ENCODE results near the gene LRRC37A.
"Not testable (repeated sequence)": the region's sequence is repeated elsewhere in the genome, so short reads cannot be mapped to it uniquely, and the experiment has no call there.

LRRC37A gene

GRCh38 chr17:46266656-46267544 lies 28.0 kb upstream of the LRRC37A start:
- no peak overlapping the region for H3K27ac ChIP-seq (ENCODE audit: low read length)
- no CpG with 5 or more reads among the region's 116 CpGs for WGBS (ENCODE audit: insufficient coverage, insufficient read length)
- DNase-seq (ENCODE audit: low read depth, low spot score), result no peak

GRCh38 chr17:46270032-46270431 lies 24.9 kb upstream of the LRRC37A start:
- Histone ChIP-seq H3K27me3 (ENCODE audit: control insufficient read depth, insufficient read depth, low read length) (peaks cover 6% of the 10 kb centered on the region; the same call in 1 of the 2 replicates), H3K27ac (ENCODE audit: low read length) (no peak overlapping the region), H3K4me1 (ENCODE audit: control insufficient read depth, insufficient read depth, low read length) (no peaks in the 10 kb centered on the region), H3K9me3 (ENCODE audit: control insufficient read depth, insufficient read depth, low read length) (no peaks in the 10 kb centered on the region), H3K36me3 (ENCODE audit: control insufficient read depth, insufficient read depth, low read length) (no peaks in the 10 kb centered on the region), H3K4me3 (ENCODE audit: low read length) (no peak overlapping the region)
- no peak for DNase-seq (ENCODE audit: low read depth, low spot score)
- no CpG with 5 or more reads among the region's 5 CpGs for WGBS (ENCODE audit: insufficient coverage, insufficient read length)

More at GRCh38 chr17:46266656-46267544, 28.0 kb upstream of the LRRC37A start:
- Histone ChIP-seq H3K9me3 (ENCODE audit: control insufficient read depth, insufficient read depth, low read length) (no peaks in the 10 kb centered on the region), H3K4me3 (ENCODE audit: low read length) (peak overlapping the region; percentile 61), H3K36me3 (ENCODE audit: control insufficient read depth, insufficient read depth, low read length) (no peaks in the 10 kb centered on the region), H3K4me1 (ENCODE audit: control insufficient read depth, insufficient read depth, low read length) (no peaks in the 10 kb centered on the region), H3K27me3 (ENCODE audit: control insufficient read depth, insufficient read depth, low read length) (peaks cover 6% of the 10 kb centered on the region; the same call in 1 of the 2 replicates)

- no CpG with 5 or more reads among the region's 6 CpGs for WGBS (ENCODE audit: insufficient coverage, insufficient read length)
- H3K36me3 ChIP-seq (ENCODE audit: control insufficient read depth, insufficient read depth, low read length), result no peaks in the 10 kb centered on the region
- H3K27me3 ChIP-seq (ENCODE audit: control insufficient read depth, insufficient read depth, low read length), result no peaks in the 10 kb centered on the region
- no peak for DNase-seq (ENCODE audit: low read depth, low spot score)
- no peak overlapping the region for H3K4me3 ChIP-seq (ENCODE audit: low read length)
- H3K9me3 ChIP-seq (ENCODE audit: control insufficient read depth, insufficient read depth, low read length), result no peaks in the 10 kb centered on the region
- no peak overlapping the region for H3K27ac ChIP-seq (ENCODE audit: low read length)
- no peaks in the 10 kb centered on the region for H3K4me1 ChIP-seq (ENCODE audit: control insufficient read depth, insufficient read depth, low read length)
These were observed 21.2 kb upstream of the LRRC37A start for GRCh38 chr17:46273541-46274236.

GRCh38 chr17:46274238-46274637 lies 20.7 kb upstream of the LRRC37A start:
- Histone ChIP-seq H3K4me3 (ENCODE audit: low read length) (no peak overlapping the region), H3K9me3 (ENCODE audit: control insufficient read depth, insufficient read depth, low read length) (no peaks in the 10 kb centered on the region), H3K36me3 (ENCODE audit: control insufficient read depth, insufficient read depth, low read length) (no peaks in the 10 kb centered on the region), H3K27ac (ENCODE audit: low read length) (no peak overlapping the region), H3K27me3 (ENCODE audit: control insufficient read depth, insufficient read depth, low read length) (no peaks in the 10 kb centered on the region), H3K4me1 (ENCODE audit: control insufficient read depth, insufficient read depth, low read length) (no peaks in the 10 kb centered on the region)
- WGBS (ENCODE audit: insufficient coverage, insufficient read length), result no CpG with 5 or more reads among the region's 3 CpGs
- no peak for DNase-seq (ENCODE audit: low read depth, low spot score)

- H3K27ac ChIP-seq (ENCODE audit: low read length), result not testable (repeated sequence)
These were observed 18.0 kb upstream of the LRRC37A start for GRCh38 chr17:46276728-46277479.

GRCh38 chr17:46281336-46281735 lies 13.6 kb upstream of the LRRC37A start:
- not testable (repeated sequence) for H3K27ac ChIP-seq (ENCODE audit: low read length); DNase-seq (ENCODE audit: low read depth, low spot score); H3K9me3 ChIP-seq (ENCODE audit: control insufficient read depth, insufficient read depth, low read length); H3K36me3 ChIP-seq (ENCODE audit: control insufficient read depth, insufficient read depth, low read length); H3K27me3 ChIP-seq (ENCODE audit: control insufficient read depth, insufficient read depth, low read length); H3K4me1 ChIP-seq (ENCODE audit: control insufficient read depth, insufficient read depth, low read length); H3K4me3 ChIP-seq (ENCODE audit: low read length)
- WGBS (ENCODE audit: insufficient coverage, insufficient read length), result no CpG with 5 or more reads among the region's 4 CpGs

More at GRCh38 chr17:46276728-46277479, 18.0 kb upstream of the LRRC37A start:
- not testable (repeated sequence) for H3K4me3 ChIP-seq (ENCODE audit: low read length); H3K9me3 ChIP-seq (ENCODE audit: control insufficient read depth, insufficient read depth, low read length); H3K36me3 ChIP-seq (ENCODE audit: control insufficient read depth, insufficient read depth, low read length); H3K27me3 ChIP-seq (ENCODE audit: control insufficient read depth, insufficient read depth, low read length); H3K4me1 ChIP-seq (ENCODE audit: control insufficient read depth, insufficient read depth, low read length); DNase-seq (ENCODE audit: low read depth, low spot score)
- no CpG with 5 or more reads among the region's 3 CpGs for WGBS (ENCODE audit: insufficient coverage, insufficient read length)

- not testable (repeated sequence) for H3K4me3 ChIP-seq (ENCODE audit: low read length); H3K27ac ChIP-seq (ENCODE audit: low read length); H3K27me3 ChIP-seq (ENCODE audit: control insufficient read depth, insufficient read depth, low read length); DNase-seq (ENCODE audit: low read depth, low spot score); H3K36me3 ChIP-seq (ENCODE audit: control insufficient read depth, insufficient read depth, low read length); H3K4me1 ChIP-seq (ENCODE audit: control insufficient read depth, insufficient read depth, low read length); H3K9me3 ChIP-seq (ENCODE audit: control insufficient read depth, insufficient read depth, low read length)
- no CpG with 5 or more reads among the region's 12 CpGs for WGBS (ENCODE audit: insufficient coverage, insufficient read length)
These were observed 12.3 kb upstream of the LRRC37A start for GRCh38 chr17:46282635-46283034.

GRCh38 chr17:46284467-46284866 lies 10.5 kb upstream of the LRRC37A start:
- no CpG with 5 or more reads among the region's 1 CpG for WGBS (ENCODE audit: insufficient coverage, insufficient read length)
- DNase-seq (ENCODE audit: low read depth, low spot score); H3K4me1 ChIP-seq (ENCODE audit: control insufficient read depth, insufficient read depth, low read length): not testable (repeated sequence)

GRCh38 chr17:46285500-46285899 lies 9.4 kb upstream of the LRRC37A start:
- H3K9me3 ChIP-seq (ENCODE audit: control insufficient read depth, insufficient read depth, low read length); DNase-seq (ENCODE audit: low read depth, low spot score); H3K27ac ChIP-seq (ENCODE audit: low read length); H3K36me3 ChIP-seq (ENCODE audit: control insufficient read depth, insufficient read depth, low read length); H3K27me3 ChIP-seq (ENCODE audit: control insufficient read depth, insufficient read depth, low read length); H3K4me1 ChIP-seq (ENCODE audit: control insufficient read depth, insufficient read depth, low read length); H3K4me3 ChIP-seq (ENCODE audit: low read length): not testable (repeated sequence)
- WGBS (ENCODE audit: insufficient coverage, insufficient read length), result no CpG with 5 or more reads among the region's 2 CpGs

More at GRCh38 chr17:46284467-46284866, 10.5 kb upstream of the LRRC37A start:
- not testable (repeated sequence) for H3K9me3 ChIP-seq (ENCODE audit: control insufficient read depth, insufficient read depth, low read length); H3K27me3 ChIP-seq (ENCODE audit: control insufficient read depth, insufficient read depth, low read length); H3K27ac ChIP-seq (ENCODE audit: low read length); H3K4me3 ChIP-seq (ENCODE audit: low read length); H3K36me3 ChIP-seq (ENCODE audit: control insufficient read depth, insufficient read depth, low read length)

- DNase-seq (ENCODE audit: low read depth, low spot score), result peak; percentile 58
- H3K27ac ChIP-seq (ENCODE audit: low read length); H3K4me3 ChIP-seq (ENCODE audit: low read length); H3K27me3 ChIP-seq (ENCODE audit: control insufficient read depth, insufficient read depth, low read length); H3K36me3 ChIP-seq (ENCODE audit: control insufficient read depth, insufficient read depth, low read length); H3K4me1 ChIP-seq (ENCODE audit: control insufficient read depth, insufficient read depth, low read length); H3K9me3 ChIP-seq (ENCODE audit: control insufficient read depth, insufficient read depth, low read length): not testable (repeated sequence)
- no CpG with 5 or more reads among the region's 3 CpGs for WGBS (ENCODE audit: insufficient coverage, insufficient read length)
These were observed 8.1 kb upstream of the LRRC37A start for GRCh38 chr17:46286764-46287221.
